ENCODE data around the gene ARHGEF3.
"Not testable (repeated sequence)": the region's sequence is repeated elsewhere in the genome, so short reads cannot be mapped to it uniquely, and the experiment has no call there.

Gene ARHGEF3

GRCh38 chr3:56700151-56700550, 101.6 kb downstream of the ARHGEF3 start:
- no peak for DNase-seq
- in situ Hi-C loops (cut with HindIII; ENCODE audit: low pct_ligation_motif_present, low pct_unique_long_range_greater_than_20kb, low sequenced_read_pairs): no loop called here

GRCh38 chr3:56694867-56695683, 106.7 kb downstream of the ARHGEF3 start:
- DNase-seq: no peak
- in situ Hi-C loops (cut with HindIII; ENCODE audit: low pct_ligation_motif_present, low pct_unique_long_range_greater_than_20kb, low sequenced_read_pairs): no loop called here

GRCh38 chr3:56693750-56694149, 108.0 kb downstream of the ARHGEF3 start:
- in situ Hi-C loops (cut with HindIII; ENCODE audit: low pct_ligation_motif_present, low pct_unique_long_range_greater_than_20kb, low sequenced_read_pairs): no loop called here
- DNase-seq: no peak

GRCh38 chr3:56692520-56693433, 109.0 kb downstream of the ARHGEF3 start:
- DNase-seq; in situ Hi-C loops (cut with HindIII; ENCODE audit: low pct_ligation_motif_present, low pct_unique_long_range_greater_than_20kb, low sequenced_read_pairs): not testable (repeated sequence)

- DNase-seq; in situ Hi-C loops (cut with HindIII; ENCODE audit: low pct_ligation_motif_present, low pct_unique_long_range_greater_than_20kb, low sequenced_read_pairs): not testable (repeated sequence)
These were observed 109.8 kb downstream of the ARHGEF3 start for GRCh38 chr3:56692001-56692365.

- DNase-seq: no peak
- in situ Hi-C loops (cut with HindIII; ENCODE audit: low pct_ligation_motif_present, low pct_unique_long_range_greater_than_20kb, low sequenced_read_pairs): no loop called here
These were observed 110.4 kb downstream of the ARHGEF3 start for GRCh38 chr3:56691165-56692000.

GRCh38 chr3:56689303-56689702, 112.4 kb downstream of the ARHGEF3 start:
- no peak for DNase-seq
- in situ Hi-C loops (cut with HindIII; ENCODE audit: low pct_ligation_motif_present, low pct_unique_long_range_greater_than_20kb, low sequenced_read_pairs): no loop called here

GRCh38 chr3:56688191-56688590, 113.6 kb downstream of the ARHGEF3 start:
- in situ Hi-C loops (cut with HindIII; ENCODE audit: low pct_ligation_motif_present, low pct_unique_long_range_greater_than_20kb, low sequenced_read_pairs): no loop called here
- no peak for DNase-seq

- in situ Hi-C loops (cut with HindIII; ENCODE audit: low pct_ligation_motif_present, low pct_unique_long_range_greater_than_20kb, low sequenced_read_pairs): no loop called here
- no peak for DNase-seq
These were observed 117.7 kb downstream of the ARHGEF3 start for GRCh38 chr3:56684029-56684428.

- DNase-seq: peak; percentile 81
- in situ Hi-C loops (cut with HindIII; ENCODE audit: low pct_ligation_motif_present, low pct_unique_long_range_greater_than_20kb, low sequenced_read_pairs): no loop called here
These were observed 118.5 kb downstream of the ARHGEF3 start, which contains the start of gene TASOR for GRCh38 chr3:56683122-56683817. TSS of gene TASOR (minus strand) at chr3:56683265. CDS start at chr3:56683006, 259 bp downstream.

GRCh38 chr3:56682462-56683121, 119.2 kb downstream of the ARHGEF3 start:
- in situ Hi-C loops (cut with HindIII; ENCODE audit: low pct_ligation_motif_present, low pct_unique_long_range_greater_than_20kb, low sequenced_read_pairs): no loop called here
- peak; percentile 75 for DNase-seq

GRCh38 chr3:56681984-56682461, 119.7 kb downstream of the ARHGEF3 start:
- in situ Hi-C loops (cut with HindIII; ENCODE audit: low pct_ligation_motif_present, low pct_unique_long_range_greater_than_20kb, low sequenced_read_pairs): no loop called here
- DNase-seq: no peak

- in situ Hi-C loops (cut with HindIII; ENCODE audit: low pct_ligation_motif_present, low pct_unique_long_range_greater_than_20kb, low sequenced_read_pairs): no loop called here
- no peak for DNase-seq
These were observed 121.6 kb downstream of the ARHGEF3 start for GRCh38 chr3:56680054-56680580.

Data from ACHN (cell line).